ENCODE measurements around the gene ERRFI1. TPM values are rescaled to one million over a fixed set of nuclear protein-coding genes. Genes with fewer than 3 reads are reported as not detected.
A peak's percentile ranks its signal among the peaks of the same experiment; 100 is the strongest.

The ERRFI1 gene
- total RNA-seq, 2 donors from 2014 or later: 61.4 to 72.5 TPM

- Histone ChIP-seq H3K4me1 (ENCODE audit: control insufficient read depth, insufficient read depth, low read length) (peaks cover 11% of the 10 kb centered on the region), H3K9me3 (ENCODE audit: control insufficient read depth, low read length) (no peaks in the 10 kb centered on the region), H3K36me3 (ENCODE audit: control insufficient read depth, insufficient read depth, low read length) (peaks cover 65% of the 10 kb centered on the region), H3K27me3 (ENCODE audit: control insufficient read depth, insufficient read depth, low read length, poor library complexity, severe bottlenecking) (no peaks in the 10 kb centered on the region), H3K27ac (ENCODE audit: low read depth, low read length) (no peak overlapping the region), H3K4me3 (ENCODE audit: low read length) (no peak overlapping the region), H3K9ac (ENCODE audit: extremely low read depth, low read length, poor library complexity, severe bottlenecking) (no peak overlapping the region)
- peaks cover 38% of the 10 kb centered on the region for H3K4me1 Mint-ChIP-seq
- H3K36me3 Mint-ChIP-seq (ENCODE audit: low read depth): peaks cover 58% of the 10 kb centered on the region
- no peak for TF ChIP-seq CTCF (conservative IDR thresholded peaks at IDR 0.05)
- no peak overlapping the region for H3K4me3 Mint-ChIP-seq
- H3K27ac Mint-ChIP-seq: peak overlapping the region; percentile 34
- no peaks in the 10 kb centered on the region for H3K27me3 Mint-ChIP-seq (ENCODE audit: insufficient read depth)
- peak; percentile 65 for DNase-seq
- no peaks in the 10 kb centered on the region for H3K9me3 Mint-ChIP-seq
- WGBS, 2 experiments (ENCODE audit: insufficient coverage in 1 of 2, insufficient read length in 1 of 2): 90 to 91% methylated on average over 10 to 15 of the region's 15 CpGs
These were observed 40.1 kb downstream of the ERRFI1 start for GRCh38 chr1:7985851-7986612.

DNA sequence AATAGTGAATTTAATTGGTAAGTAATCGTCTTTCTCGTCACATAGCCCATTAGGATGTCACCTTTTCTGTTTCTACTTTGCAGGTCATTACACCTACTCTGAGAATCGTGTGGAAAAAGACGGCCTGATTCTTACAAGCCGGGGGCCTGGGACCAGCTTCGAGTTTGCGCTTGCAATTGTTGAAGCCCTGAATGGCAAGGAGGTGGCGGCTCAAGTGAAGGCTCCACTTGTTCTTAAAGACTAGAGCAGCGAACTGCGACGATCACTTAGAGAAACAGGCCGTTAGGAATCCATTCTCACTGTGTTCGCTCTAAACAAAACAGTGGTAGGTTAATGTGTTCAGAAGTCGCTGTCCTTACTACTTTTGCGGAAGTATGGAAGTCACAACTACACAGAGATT lies 41.3 kb downstream of the ERRFI1 start:
- WGBS, 2 experiments (ENCODE audit: insufficient coverage in 1 of 2, insufficient read length in 1 of 2): 92 to 93% methylated on average over 13 to 15 of the region's 15 CpGs
- Histone ChIP-seq H3K9me3 (ENCODE audit: control insufficient read depth, low read length) (no peaks in the 10 kb centered on the region), H3K27me3 (ENCODE audit: control insufficient read depth, insufficient read depth, low read length, poor library complexity, severe bottlenecking) (no peaks in the 10 kb centered on the region), H3K4me3 (ENCODE audit: low read length) (no peak overlapping the region), H3K9ac (ENCODE audit: extremely low read depth, low read length, poor library complexity, severe bottlenecking) (no peak overlapping the region), H3K4me1 (ENCODE audit: control insufficient read depth, insufficient read depth, low read length) (peaks cover 11% of the 10 kb centered on the region), H3K36me3 (ENCODE audit: control insufficient read depth, insufficient read depth, low read length) (peaks cover 70% of the 10 kb centered on the region), H3K27ac (ENCODE audit: low read depth, low read length) (no peak overlapping the region)
- Mint-ChIP-seq H3K4me1 (peaks cover 38% of the 10 kb centered on the region), H3K36me3 (ENCODE audit: low read depth) (peaks cover 60% of the 10 kb centered on the region), H3K27me3 (ENCODE audit: insufficient read depth) (no peaks in the 10 kb centered on the region), H3K27ac (peak overlapping the region; percentile 15), H3K9me3 (no peaks in the 10 kb centered on the region), H3K4me3 (no peak overlapping the region)
- no peak for DNase-seq
- TF ChIP-seq CTCF (conservative IDR thresholded peaks at IDR 0.05): no peak

DNA sequence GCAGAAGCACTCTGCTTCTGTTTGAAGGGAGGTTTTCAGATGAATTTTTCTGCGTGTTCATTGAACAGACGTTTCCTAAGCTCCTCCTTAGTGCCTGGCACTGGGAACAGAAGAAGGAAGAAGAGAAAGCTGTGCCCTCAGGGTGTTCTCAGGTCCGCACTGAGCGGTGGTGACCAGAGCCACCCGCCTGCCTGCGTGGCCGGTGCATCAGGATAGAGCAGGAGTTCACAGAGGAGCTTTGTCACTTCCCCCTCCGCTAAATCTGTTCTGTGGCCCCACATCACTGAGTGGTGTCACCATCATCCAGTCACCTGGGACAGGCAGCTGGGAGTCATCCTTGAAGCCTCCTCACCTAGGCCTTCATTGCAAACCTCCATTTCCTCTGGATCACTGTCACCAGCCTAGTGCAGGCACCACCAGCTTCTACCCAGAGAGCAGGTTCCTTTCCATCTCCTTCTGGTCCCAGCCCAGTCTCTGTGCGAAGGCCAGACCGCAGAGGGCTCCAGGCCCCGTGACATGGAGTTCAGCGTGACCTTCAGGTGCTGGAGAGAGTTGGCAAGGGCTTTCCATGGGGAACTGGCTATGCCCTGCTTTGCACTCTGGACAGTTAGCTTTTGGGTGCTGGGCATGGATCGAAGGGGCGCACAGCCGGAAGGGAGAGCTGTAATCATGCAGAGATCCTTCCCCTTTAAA lies 42.9 kb downstream of the ERRFI1 start:
- no peak overlapping the region for H3K27ac Mint-ChIP-seq
- H3K27me3 Mint-ChIP-seq (ENCODE audit: insufficient read depth): no peaks in the 10 kb centered on the region
- Histone ChIP-seq H3K27ac (ENCODE audit: low read depth, low read length) (no peak overlapping the region), H3K4me3 (ENCODE audit: low read length) (no peak overlapping the region), H3K4me1 (ENCODE audit: control insufficient read depth, insufficient read depth, low read length) (peaks cover 11% of the 10 kb centered on the region), H3K9ac (ENCODE audit: extremely low read depth, low read length, poor library complexity, severe bottlenecking) (no peak overlapping the region), H3K9me3 (ENCODE audit: control insufficient read depth, low read length) (no peaks in the 10 kb centered on the region), H3K36me3 (ENCODE audit: control insufficient read depth, insufficient read depth, low read length) (peaks cover 80% of the 10 kb centered on the region), H3K27me3 (ENCODE audit: control insufficient read depth, insufficient read depth, low read length, poor library complexity, severe bottlenecking) (no peaks in the 10 kb centered on the region)
- no peak for TF ChIP-seq CTCF (conservative IDR thresholded peaks at IDR 0.05)
- no peak for DNase-seq
- 93 to 99% methylated on average over 8 to 15 of the region's 15 CpGs for WGBS, 2 experiments (ENCODE audit: insufficient coverage in 1 of 2, insufficient read length in 1 of 2)
- H3K36me3 Mint-ChIP-seq (ENCODE audit: low read depth): peaks cover 76% of the 10 kb centered on the region
- peaks cover 32% of the 10 kb centered on the region for H3K4me1 Mint-ChIP-seq
- no peak overlapping the region for H3K4me3 Mint-ChIP-seq
- no peaks in the 10 kb centered on the region for H3K9me3 Mint-ChIP-seq
